Liver (tissue), 9 donors: ENCODE results near the gene MAD2L1. TPM values are rescaled to one million over a fixed set of nuclear protein-coding genes. Genes with fewer than 3 reads are reported as not detected.

Experiments used
- DNase-seq: peaks from one replicate; pipeline ENCODE4 v3.0.0-alpha.2; 2017; ENCODE audit warnings: low spot score
- H3K27ac ChIP-seq, 2 donors: one replicate each; pipeline ENCODE4 v1.7.0; 2013; ENCODE audit warnings: inconsistent platforms in 2 of 2, low read length in 2 of 2, control low read depth in 1 of 2, low read depth in 1 of 2, mild to moderate bottlenecking in 1 of 2
- H3K27me3 ChIP-seq, 4 donors: one replicate each; pipeline versions ENCODE4 v1.6.1 to v1.7.0; 2013; ENCODE audit warnings: low read length in 3 of 4, inconsistent platforms in 1 of 4, mild to moderate bottlenecking in 1 of 4, moderate library complexity in 1 of 4; ENCODE audit not compliant: control insufficient read depth in 4 of 4, insufficient read depth in 4 of 4
- H3K36me3 ChIP-seq, 4 donors: one replicate each; pipeline versions ENCODE4 v1.6.1 to v1.7.0; 2013; ENCODE audit warnings: low read length in 3 of 4, mild to moderate bottlenecking in 3 of 4, low read depth in 1 of 4, moderate library complexity in 1 of 4; ENCODE audit not compliant: control insufficient read depth in 4 of 4, insufficient read depth in 3 of 4
- H3K4me1 ChIP-seq, 4 donors: one replicate each; pipeline versions ENCODE4 v1.6.1 to v1.7.0; 2013; ENCODE audit warnings: low read length in 3 of 4, mild to moderate bottlenecking in 3 of 4, moderate library complexity in 1 of 4; ENCODE audit not compliant: control insufficient read depth in 4 of 4, insufficient read depth in 4 of 4
- H3K4me3 ChIP-seq, 3 donors: one replicate each; pipeline versions ENCODE4 v1.6.1 to v1.7.0; 2013; ENCODE audit warnings: low read length in 3 of 3, control low read depth in 1 of 3, low read depth in 1 of 3, mild to moderate bottlenecking in 1 of 3
- H3K9ac ChIP-seq, 2 donors: one replicate each; pipeline ENCODE4 v1.7.0; 2013; ENCODE audit warnings: low read length in 2 of 2, mild to moderate bottlenecking in 2 of 2, moderate library complexity in 2 of 2, control low read depth in 1 of 2, low read depth in 1 of 2
- H3K9me3 ChIP-seq, 4 donors: one replicate each; pipeline versions ENCODE4 v1.6.1 to v1.7.0; 2013; ENCODE audit warnings: low read length in 3 of 4; ENCODE audit not compliant: control insufficient read depth in 4 of 4
- EGR1 ChIP-seq, 2 donors: IDR thresholded peaks; 2 replicates each; pipeline ENCODE4 v1.6.1; 2016 to 2018; ENCODE audit warnings: antibody characterized with exemption in 2 of 2, low read depth in 2 of 2
- FOXA1 ChIP-seq: IDR thresholded peaks from 2 replicates; pipeline ENCODE4 v1.6.1; 2016; ENCODE audit warnings: antibody characterized with exemption
- FOXA2 ChIP-seq: IDR thresholded peaks from 2 replicates; pipeline ENCODE4 v1.6.1; 2016; ENCODE audit warnings: antibody characterized with exemption
- GABPA ChIP-seq, 2 donors: IDR thresholded peaks in 1 of 2; conservative IDR thresholded peaks in 1 of 2; 2 replicates each; pipeline ENCODE4 v1.6.1; 2016; ENCODE audit warnings: antibody characterized with exemption in 2 of 2, mild to moderate bottlenecking in 1 of 2, moderate library complexity in 1 of 2
- HNF4A ChIP-seq, 2 donors: conservative IDR thresholded peaks; 2 replicates each; pipeline ENCODE4 v1.6.1; 2016; ENCODE audit warnings: antibody characterized with exemption in 2 of 2, mild to moderate bottlenecking in 2 of 2
- HNF4G ChIP-seq: IDR thresholded peaks from 2 replicates; pipeline ENCODE4 v1.6.1; 2016; ENCODE audit warnings: antibody characterized with exemption
- JUND ChIP-seq, 2 donors: IDR thresholded peaks; 2 replicates each; pipeline ENCODE4 v1.6.1; 2016; ENCODE audit warnings: antibody characterized with exemption in 2 of 2
- MAX ChIP-seq: IDR thresholded peaks from 2 replicates; pipeline ENCODE4 v1.6.1; 2016; ENCODE audit warnings: antibody characterized with exemption
- NR2F2 ChIP-seq: IDR thresholded peaks from 2 replicates; pipeline ENCODE4 v1.6.1; 2016; ENCODE audit warnings: antibody characterized with exemption
- RAD21 ChIP-seq, 2 donors: IDR thresholded peaks; 2 replicates each; pipeline ENCODE4 v1.6.1; 2016; ENCODE audit warnings: antibody characterized with exemption in 2 of 2, mild to moderate bottlenecking in 2 of 2
- SP1 ChIP-seq: IDR thresholded peaks from 2 replicates; pipeline ENCODE4 v1.6.1; 2018; ENCODE audit warnings: antibody characterized with exemption, mild to moderate bottlenecking
- TAF1 ChIP-seq: conservative IDR thresholded peaks from 2 replicates; pipeline ENCODE4 v1.6.1; 2016; ENCODE audit warnings: antibody characterized with exemption, mild to moderate bottlenecking
- YY1 ChIP-seq: IDR thresholded peaks from 2 replicates; pipeline ENCODE4 v1.6.1; 2016; ENCODE audit warnings: antibody characterized with exemption, mild to moderate bottlenecking
- WGBS: extraction: QIAGEN DNeasy Blood & Tissue Kit; methylation state at CpG from one replicate; pipeline ENCODE4 v1.1.7; 2013; 5-methylcytosine and 5-hydroxymethylcytosine counted together
- polyA plus RNA-seq, 2 donors: library from polyadenylated mRNA; stranded (reverse) in 1 of 2; unstranded in 1 of 2; fragments of 200-250 nt in 1 of 2; fragments of >200 nt in 1 of 2; fragmentation: Nextera tagmentation in 1 of 2; extraction: Ambion mirVana in 1 of 2; gene quantifications; one replicate each; pipeline versions ENCODE4 v1.2.1 to v1.2.3, GENCODE V29; 2013 to 2015
- total RNA-seq, 2 donors: library from RNA; depleted of rRNA; stranded (reverse); fragments of >200 nt; gene quantifications; one replicate each; pipeline ENCODE4 v1.2.3, GENCODE V29; 2014
- TF ChIP-seq, protein P1 (sequence below): IDR thresholded peaks from 2 replicates; pipeline ENCODE4 v1.6.1; 2016; ENCODE audit warnings: antibody characterized with exemption
- TF ChIP-seq, protein P2 (sequence below): IDR thresholded peaks from 2 replicates; pipeline ENCODE4 v1.6.1; 2016; ENCODE audit warnings: antibody characterized with exemption
- TF ChIP-seq, protein P3 (sequence below): IDR thresholded peaks from 2 replicates; pipeline ENCODE4 v1.6.1; 2016; ENCODE audit warnings: antibody characterized with exemption, mild to moderate bottlenecking
- TF ChIP-seq, protein P4 (sequence below): fragments of 150-350 bp; IDR thresholded peaks from 2 replicates; pipeline ENCODE4 v1.5.1; 2017; ENCODE audit warnings: improper control_type of control experiment, low read depth, low read length; ENCODE audit not compliant: missing input control
- donor health status: healthy.
- donor health status: healthy.
- donor health status: healthy.
- donor health status: healthy.
- donor health status: healthy.

Gene MAD2L1
- total and polyA plus RNA-seq, 4 donors = 0.17 to 28.1 (median 2.3) TPM

GRCh38 chr4:120010646-120011045, 56.0 kb downstream of the MAD2L1 start:
- H3K4me3 ChIP-seq = no peak overlapping the region
- no peak for DNase-seq
- H3K9ac ChIP-seq = no peak overlapping the region
- H3K4me1 ChIP-seq = no peaks in the 10 kb centered on the region
- H3K27ac ChIP-seq = no peak overlapping the region
- TF ChIP-seq HNF4G = no peak
- TF ChIP-seq, protein P1, sequence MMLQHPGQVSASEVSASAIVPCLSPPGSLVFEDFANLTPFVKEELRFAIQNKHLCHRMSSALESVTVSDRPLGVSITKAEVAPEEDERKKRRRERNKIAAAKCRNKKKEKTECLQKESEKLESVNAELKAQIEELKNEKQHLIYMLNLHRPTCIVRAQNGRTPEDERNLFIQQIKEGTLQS = no peak
- TF ChIP-seq, protein P2, sequence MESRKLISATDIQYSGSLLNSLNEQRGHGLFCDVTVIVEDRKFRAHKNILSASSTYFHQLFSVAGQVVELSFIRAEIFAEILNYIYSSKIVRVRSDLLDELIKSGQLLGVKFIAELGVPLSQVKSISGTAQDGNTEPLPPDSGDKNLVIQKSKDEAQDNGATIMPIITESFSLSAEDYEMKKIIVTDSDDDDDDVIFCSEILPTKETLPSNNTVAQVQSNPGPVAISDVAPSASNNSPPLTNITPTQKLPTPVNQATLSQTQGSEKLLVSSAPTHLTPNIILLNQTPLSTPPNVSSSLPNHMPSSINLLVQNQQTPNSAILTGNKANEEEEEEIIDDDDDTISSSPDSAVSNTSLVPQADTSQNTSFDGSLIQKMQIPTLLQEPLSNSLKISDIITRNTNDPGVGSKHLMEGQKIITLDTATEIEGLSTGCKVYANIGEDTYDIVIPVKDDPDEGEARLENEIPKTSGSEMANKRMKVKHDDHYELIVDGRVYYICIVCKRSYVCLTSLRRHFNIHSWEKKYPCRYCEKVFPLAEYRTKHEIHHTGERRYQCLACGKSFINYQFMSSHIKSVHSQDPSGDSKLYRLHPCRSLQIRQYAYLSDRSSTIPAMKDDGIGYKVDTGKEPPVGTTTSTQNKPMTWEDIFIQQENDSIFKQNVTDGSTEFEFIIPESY = no peak
- no peak for TF ChIP-seq TAF1
- TF ChIP-seq SP1 = no peak
- TF ChIP-seq FOXA2 = no peak
- no peak for TF ChIP-seq YY1
- no peak for TF ChIP-seq FOXA1
- no peak for TF ChIP-seq HNF4A (conservative IDR thresholded peaks at IDR 0.05)
- no peak for TF ChIP-seq MAX
- no peak for TF ChIP-seq RAD21 (IDR thresholded peaks at IDR 0.05)
- TF ChIP-seq, protein P3, sequence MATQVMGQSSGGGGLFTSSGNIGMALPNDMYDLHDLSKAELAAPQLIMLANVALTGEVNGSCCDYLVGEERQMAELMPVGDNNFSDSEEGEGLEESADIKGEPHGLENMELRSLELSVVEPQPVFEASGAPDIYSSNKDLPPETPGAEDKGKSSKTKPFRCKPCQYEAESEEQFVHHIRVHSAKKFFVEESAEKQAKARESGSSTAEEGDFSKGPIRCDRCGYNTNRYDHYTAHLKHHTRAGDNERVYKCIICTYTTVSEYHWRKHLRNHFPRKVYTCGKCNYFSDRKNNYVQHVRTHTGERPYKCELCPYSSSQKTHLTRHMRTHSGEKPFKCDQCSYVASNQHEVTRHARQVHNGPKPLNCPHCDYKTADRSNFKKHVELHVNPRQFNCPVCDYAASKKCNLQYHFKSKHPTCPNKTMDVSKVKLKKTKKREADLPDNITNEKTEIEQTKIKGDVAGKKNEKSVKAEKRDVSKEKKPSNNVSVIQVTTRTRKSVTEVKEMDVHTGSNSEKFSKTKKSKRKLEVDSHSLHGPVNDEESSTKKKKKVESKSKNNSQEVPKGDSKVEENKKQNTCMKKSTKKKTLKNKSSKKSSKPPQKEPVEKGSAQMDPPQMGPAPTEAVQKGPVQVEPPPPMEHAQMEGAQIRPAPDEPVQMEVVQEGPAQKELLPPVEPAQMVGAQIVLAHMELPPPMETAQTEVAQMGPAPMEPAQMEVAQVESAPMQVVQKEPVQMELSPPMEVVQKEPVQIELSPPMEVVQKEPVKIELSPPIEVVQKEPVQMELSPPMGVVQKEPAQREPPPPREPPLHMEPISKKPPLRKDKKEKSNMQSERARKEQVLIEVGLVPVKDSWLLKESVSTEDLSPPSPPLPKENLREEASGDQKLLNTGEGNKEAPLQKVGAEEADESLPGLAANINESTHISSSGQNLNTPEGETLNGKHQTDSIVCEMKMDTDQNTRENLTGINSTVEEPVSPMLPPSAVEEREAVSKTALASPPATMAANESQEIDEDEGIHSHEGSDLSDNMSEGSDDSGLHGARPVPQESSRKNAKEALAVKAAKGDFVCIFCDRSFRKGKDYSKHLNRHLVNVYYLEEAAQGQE = no peak
- TF ChIP-seq JUND (IDR thresholded peaks at IDR 0.05) = no peak
- TF ChIP-seq, protein P4, sequence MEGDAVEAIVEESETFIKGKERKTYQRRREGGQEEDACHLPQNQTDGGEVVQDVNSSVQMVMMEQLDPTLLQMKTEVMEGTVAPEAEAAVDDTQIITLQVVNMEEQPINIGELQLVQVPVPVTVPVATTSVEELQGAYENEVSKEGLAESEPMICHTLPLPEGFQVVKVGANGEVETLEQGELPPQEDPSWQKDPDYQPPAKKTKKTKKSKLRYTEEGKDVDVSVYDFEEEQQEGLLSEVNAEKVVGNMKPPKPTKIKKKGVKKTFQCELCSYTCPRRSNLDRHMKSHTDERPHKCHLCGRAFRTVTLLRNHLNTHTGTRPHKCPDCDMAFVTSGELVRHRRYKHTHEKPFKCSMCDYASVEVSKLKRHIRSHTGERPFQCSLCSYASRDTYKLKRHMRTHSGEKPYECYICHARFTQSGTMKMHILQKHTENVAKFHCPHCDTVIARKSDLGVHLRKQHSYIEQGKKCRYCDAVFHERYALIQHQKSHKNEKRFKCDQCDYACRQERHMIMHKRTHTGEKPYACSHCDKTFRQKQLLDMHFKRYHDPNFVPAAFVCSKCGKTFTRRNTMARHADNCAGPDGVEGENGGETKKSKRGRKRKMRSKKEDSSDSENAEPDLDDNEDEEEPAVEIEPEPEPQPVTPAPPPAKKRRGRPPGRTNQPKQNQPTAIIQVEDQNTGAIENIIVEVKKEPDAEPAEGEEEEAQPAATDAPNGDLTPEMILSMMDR = no peak
- TF ChIP-seq GABPA (IDR thresholded peaks at IDR 0.05 in 1 of 2, conservative IDR thresholded peaks at IDR 0.05 in 1 of 2) = no peak
- TF ChIP-seq EGR1 (IDR thresholded peaks at IDR 0.05; ENCODE audit: low read depth in 2 of 2) = no peak
- TF ChIP-seq NR2F2 = no peak
- no peaks in the 10 kb centered on the region for H3K9me3 ChIP-seq
- H3K27me3 ChIP-seq = no peaks in the 10 kb centered on the region
- 89% methylated on average over 4 of the region's 4 CpGs for WGBS
- no peaks in the 10 kb centered on the region for H3K36me3 ChIP-seq

DNA sequence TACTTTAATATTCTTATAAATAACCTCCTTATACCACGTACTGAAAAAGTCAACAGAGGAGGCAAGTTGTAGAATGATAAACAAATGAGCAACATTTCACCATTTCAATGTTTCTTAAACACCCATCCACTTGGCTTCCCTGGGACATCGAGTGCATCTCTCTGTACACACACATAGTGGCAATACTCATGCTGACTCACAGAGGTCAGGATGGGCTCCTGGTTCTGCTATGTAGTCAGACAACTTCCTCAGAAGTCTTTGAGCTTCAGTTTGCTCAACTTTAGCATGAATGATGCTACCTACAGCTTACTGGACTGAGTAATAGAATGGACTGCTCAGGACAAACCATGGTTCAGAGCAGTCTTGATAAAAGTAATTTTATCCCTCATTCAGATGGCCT, 56.9 kb downstream of the MAD2L1 start:
- H3K4me3 ChIP-seq = no peak overlapping the region
- TF ChIP-seq, protein P3 = no peak
- no peak for TF ChIP-seq SP1
- DNase-seq = no peak
- 60% methylated on average over 2 of the region's 2 CpGs for WGBS
- H3K4me1 ChIP-seq = no peaks in the 10 kb centered on the region
- no peak overlapping the region for H3K27ac ChIP-seq
- no peaks in the 10 kb centered on the region for H3K27me3 ChIP-seq
- H3K9ac ChIP-seq = no peak overlapping the region
- no peaks in the 10 kb centered on the region for H3K9me3 ChIP-seq
- H3K36me3 ChIP-seq = no peaks in the 10 kb centered on the region
